ENCODE results near the gene OR13J1. TPM values are rescaled to one million over a fixed set of nuclear protein-coding genes. Genes with fewer than 3 reads are reported as not detected.
"Not testable (repeated sequence)": the region's sequence is repeated elsewhere in the genome, so short reads cannot be mapped to it uniquely, and the experiment has no call there.

OR13J1 gene
- 0.21 TPM for polyA plus RNA-seq
- long read RNA-seq, donor 1, result 0 reads
- long read RNA-seq, donor 2, result 0 reads
- long read RNA-seq, donor 3, result 0 reads
- long read RNA-seq, donor 4, result 0 reads
- long read RNA-seq, donor 5, result 0 reads
- long read RNA-seq, donor 6, partial matches to known transcripts, result 8 of 9 reads
- long read RNA-seq, donor 6, other reads (novel, unspliced or antisense), result 0 of 9 reads
- long read RNA-seq, donor 7, result 0 reads
- long read RNA-seq, donor 8, result 0 reads
- long read RNA-seq, donor 9, result 0 reads
- long read RNA-seq, donor 10, result 0 reads
- long read RNA-seq, donor 11, result 0 reads

DNA sequence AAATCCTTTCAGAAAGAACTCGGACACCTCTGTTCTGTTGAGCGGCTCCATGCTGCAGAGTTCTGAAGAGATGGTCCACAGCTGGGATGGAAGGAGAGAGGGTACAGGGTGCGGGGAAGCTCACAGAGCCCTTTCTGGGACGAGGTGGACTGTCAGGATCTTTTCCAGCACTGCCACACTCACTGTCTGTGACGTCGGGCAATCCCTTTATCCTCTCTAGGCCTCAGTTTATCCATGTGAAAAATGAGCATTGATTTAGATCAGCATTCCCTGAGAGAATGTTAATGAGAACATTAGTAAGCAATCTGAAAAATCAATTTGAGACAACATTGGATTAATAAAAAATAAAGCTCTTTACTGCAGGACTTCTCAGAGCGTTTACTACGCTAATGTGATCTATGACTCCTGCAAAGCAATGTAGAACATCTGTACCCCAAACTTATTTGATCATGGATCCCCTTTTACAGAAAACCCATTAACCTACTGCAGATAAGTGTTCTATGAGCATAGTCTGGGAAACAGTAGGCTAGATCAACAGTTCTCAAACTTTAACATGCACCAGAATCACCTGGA, at the start of gene OR13J1:
Gene OR13J1 (minus strand): TSS at position 51 of the 573 bp plus-strand sequence. CDS start 0 bp downstream, at position 51.
- H3K9me3 ChIP-seq (ENCODE audit: control insufficient read depth, low read depth, low read length), result no peaks in the 10 kb centered on the region
- no CpG with 5 or more reads among the region's 8 CpGs for WGBS (ENCODE audit: insufficient coverage, low lambda C conversion rate)
- no peak within 1 kb of the TSS for H3K27ac ChIP-seq (ENCODE audit: low read length)
- no peaks in the 10 kb centered on the region for H3K4me1 ChIP-seq (ENCODE audit: control insufficient read depth, insufficient read depth, low read length)
- no peak for DNase-seq
- peaks cover 2% of the 10 kb centered on the region for H3K27me3 ChIP-seq (ENCODE audit: control insufficient read depth, insufficient read depth, low read length)
- H3K4me3 ChIP-seq (ENCODE audit: low read length), result no peak within 1 kb of the TSS
- no peaks in the 10 kb centered on the region for H3K36me3 ChIP-seq (ENCODE audit: control insufficient read depth, insufficient read depth, low read length)

DNA sequence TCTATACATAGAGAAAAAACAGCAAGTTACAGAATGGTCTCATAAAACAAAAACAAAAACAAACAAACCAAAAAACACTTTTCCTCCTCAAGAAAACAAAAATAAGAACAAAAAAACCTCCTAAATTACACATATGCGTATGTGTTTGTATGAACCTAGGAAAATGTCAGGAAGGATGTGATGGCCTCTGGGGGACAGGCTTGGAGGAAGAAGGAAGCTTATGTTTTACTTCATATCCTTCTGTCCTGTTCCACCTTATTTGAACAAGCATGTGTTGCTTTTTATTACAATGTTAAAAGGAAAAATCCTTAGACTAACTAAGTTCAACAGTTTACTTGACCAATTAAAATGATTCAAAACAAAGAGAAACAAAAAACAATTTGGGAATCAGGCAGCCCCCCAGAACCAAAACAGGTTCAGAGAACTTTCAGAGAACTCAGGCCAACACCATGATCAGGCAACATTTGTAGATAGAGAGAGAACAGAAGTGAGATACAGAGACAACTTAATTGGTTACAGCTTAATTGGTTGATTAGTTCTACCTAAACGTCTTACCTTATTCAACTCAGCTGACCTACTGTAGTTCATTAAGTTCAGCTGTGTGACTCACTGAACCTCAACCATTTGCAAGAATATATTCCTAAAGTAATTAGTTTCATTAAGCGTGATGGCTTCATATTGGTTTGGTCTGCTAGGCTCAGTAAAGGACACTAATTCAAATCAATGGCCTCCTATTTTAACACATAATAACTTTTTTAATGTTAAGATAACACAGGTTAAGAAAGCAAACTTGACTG, 49.2 kb upstream of the OR13J1 start:
- WGBS (ENCODE audit: insufficient coverage, low lambda C conversion rate), result 100% methylated on average over 1 of the region's 3 CpGs
- H3K4me1 ChIP-seq (ENCODE audit: control insufficient read depth, insufficient read depth, low read length), result peaks cover 78% of the 10 kb centered on the region
- H3K36me3 ChIP-seq (ENCODE audit: control insufficient read depth, insufficient read depth, low read length), result no peaks in the 10 kb centered on the region

GRCh38 chr9:35918780-35919179, 48.6 kb upstream of the OR13J1 start:
- DNase-seq, result peak in 1 of 2 donors; percentile 37
- Histone ChIP-seq H3K27me3 (ENCODE audit: control insufficient read depth, insufficient read depth, low read length) (no peaks in the 10 kb centered on the region), H3K36me3 (ENCODE audit: control insufficient read depth, insufficient read depth, low read length) (no peaks in the 10 kb centered on the region), H3K9me3 (ENCODE audit: control insufficient read depth, low read depth, low read length) (no peaks in the 10 kb centered on the region), H3K27ac (ENCODE audit: low read length) (peak overlapping the region; percentile 91), H3K4me1 (ENCODE audit: control insufficient read depth, insufficient read depth, low read length) (peaks cover 77% of the 10 kb centered on the region), H3K4me3 (ENCODE audit: low read length) (no peak overlapping the region)
- WGBS (ENCODE audit: insufficient coverage, low lambda C conversion rate), result 60% methylated on average over 1 of the region's 3 CpGs

More for the DNA sequence above, 49.2 kb upstream of the OR13J1 start:
- H3K27me3 ChIP-seq (ENCODE audit: control insufficient read depth, insufficient read depth, low read length), result no peaks in the 10 kb centered on the region
- H3K9me3 ChIP-seq (ENCODE audit: control insufficient read depth, low read depth, low read length), result no peaks in the 10 kb centered on the region
- H3K4me3 ChIP-seq (ENCODE audit: low read length), result no peak overlapping the region
- DNase-seq, result no peak
- peak overlapping the region; percentile 91 for H3K27ac ChIP-seq (ENCODE audit: low read length)

DNA sequence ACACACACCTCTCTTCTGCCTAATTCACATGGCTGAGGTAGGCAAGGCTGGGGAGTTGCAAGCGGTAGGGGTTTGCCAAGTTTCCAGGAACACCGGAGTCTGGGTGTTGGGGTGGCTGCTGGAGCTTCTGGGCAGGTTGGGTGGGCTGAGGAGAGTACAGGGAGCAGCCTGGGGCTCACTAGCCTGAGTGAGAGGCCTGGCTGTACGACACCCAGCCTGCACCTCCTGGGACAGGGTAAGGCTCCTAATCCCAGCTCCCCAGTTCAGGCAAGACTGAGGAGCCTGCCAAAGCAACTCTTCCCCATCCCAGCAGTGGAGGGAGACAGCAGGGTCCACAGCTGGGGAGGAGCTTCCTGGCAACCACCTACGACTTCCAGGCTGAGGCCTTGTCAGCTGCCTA, 47.1 kb upstream of the OR13J1 start:
- no peaks in the 10 kb centered on the region for H3K36me3 ChIP-seq (ENCODE audit: control insufficient read depth, insufficient read depth, low read length)
- WGBS (ENCODE audit: insufficient coverage, low lambda C conversion rate), result no CpG with 5 or more reads among the region's 4 CpGs
- no peaks in the 10 kb centered on the region for H3K9me3 ChIP-seq (ENCODE audit: control insufficient read depth, low read depth, low read length)
- H3K27ac ChIP-seq (ENCODE audit: low read length), result peak overlapping the region; percentile 49
- no peaks in the 10 kb centered on the region for H3K27me3 ChIP-seq (ENCODE audit: control insufficient read depth, insufficient read depth, low read length)
- H3K4me3 ChIP-seq (ENCODE audit: low read length), result no peak overlapping the region
- H3K4me1 ChIP-seq (ENCODE audit: control insufficient read depth, insufficient read depth, low read length), result peaks cover 68% of the 10 kb centered on the region
- no peak for DNase-seq

- no peaks in the 10 kb centered on the region for H3K9me3 ChIP-seq (ENCODE audit: control insufficient read depth, low read depth, low read length)
- no peaks in the 10 kb centered on the region for H3K27me3 ChIP-seq (ENCODE audit: control insufficient read depth, insufficient read depth, low read length)
- H3K36me3 ChIP-seq (ENCODE audit: control insufficient read depth, insufficient read depth, low read length), result no peaks in the 10 kb centered on the region
- no peak overlapping the region for H3K4me3 ChIP-seq (ENCODE audit: low read length)
- WGBS (ENCODE audit: insufficient coverage, low lambda C conversion rate), result no CpG with 5 or more reads among the region's 16 CpGs
- H3K4me1 ChIP-seq (ENCODE audit: control insufficient read depth, insufficient read depth, low read length), result peaks cover 66% of the 10 kb centered on the region
- DNase-seq, result peak in 1 of 2 donors; percentile 52
- H3K27ac ChIP-seq (ENCODE audit: low read length), result peak overlapping the region; percentile 68
Measured at GRCh38 chr9:35915681-35916294, 45.6 kb upstream of the OR13J1 start.

DNA sequence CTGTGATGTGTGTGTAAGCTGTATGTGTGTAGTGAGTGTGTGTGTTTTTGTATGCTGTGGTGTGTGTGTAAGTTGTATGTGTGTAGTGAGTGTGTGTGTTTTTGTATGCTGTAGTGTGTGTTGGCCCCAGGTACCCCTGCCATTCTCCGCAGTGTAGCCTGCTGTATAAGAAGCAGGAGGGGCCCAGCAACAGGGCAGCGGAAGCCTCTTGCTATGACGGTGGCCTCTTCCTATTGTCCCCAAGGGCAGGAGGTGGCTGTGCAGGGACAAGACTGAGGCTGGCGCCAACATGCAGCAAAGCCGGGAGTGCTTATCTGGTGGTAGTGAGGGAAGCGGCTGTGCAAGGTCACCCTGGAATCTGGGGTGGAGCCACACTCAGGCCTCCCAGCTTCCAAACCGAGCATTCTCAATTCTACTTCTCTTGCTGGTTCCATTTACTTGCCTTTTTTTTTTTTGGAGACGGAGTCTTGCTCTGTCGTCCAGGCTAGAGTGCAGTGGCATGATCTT, 44.2 kb upstream of the OR13J1 start:
- Histone ChIP-seq H3K4me3 (ENCODE audit: low read length) (no peak overlapping the region), H3K4me1 (ENCODE audit: control insufficient read depth, insufficient read depth, low read length) (peaks cover 65% of the 10 kb centered on the region), H3K36me3 (ENCODE audit: control insufficient read depth, insufficient read depth, low read length) (no peaks in the 10 kb centered on the region), H3K9me3 (ENCODE audit: control insufficient read depth, low read depth, low read length) (no peaks in the 10 kb centered on the region), H3K27me3 (ENCODE audit: control insufficient read depth, insufficient read depth, low read length) (no peaks in the 10 kb centered on the region), H3K27ac (ENCODE audit: low read length) (peak overlapping the region; percentile 68)
- DNase-seq, result peak; percentile 90 to 96
- 40% methylated on average over 1 of the region's 9 CpGs for WGBS (ENCODE audit: insufficient coverage, low lambda C conversion rate)

DNA sequence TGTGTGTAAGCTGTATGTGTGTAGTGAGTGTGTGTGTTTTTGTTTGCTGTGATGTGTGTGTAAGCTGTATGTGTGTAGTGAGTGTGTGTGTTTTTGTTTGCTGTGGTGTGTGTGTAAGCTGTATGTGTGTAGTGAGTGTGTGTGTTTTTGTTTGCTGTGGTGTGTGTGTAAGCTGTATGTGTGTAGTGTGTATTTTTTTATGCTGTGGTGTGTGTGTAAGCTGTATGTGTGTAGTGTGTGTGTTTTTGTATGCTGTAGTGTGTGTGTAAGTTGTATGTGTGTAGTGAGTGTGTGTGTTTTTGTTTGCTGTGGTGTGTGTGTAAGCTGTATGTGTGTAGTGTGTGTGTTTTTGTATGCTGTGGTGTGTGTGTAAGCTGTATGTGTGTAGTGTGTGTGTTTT, 43.2 kb upstream of the OR13J1 start:
- not testable (repeated sequence) for DNase-seq; H3K4me3 ChIP-seq (ENCODE audit: low read length); H3K27me3 ChIP-seq (ENCODE audit: control insufficient read depth, insufficient read depth, low read length); H3K36me3 ChIP-seq (ENCODE audit: control insufficient read depth, insufficient read depth, low read length); H3K27ac ChIP-seq (ENCODE audit: low read length); H3K9me3 ChIP-seq (ENCODE audit: control insufficient read depth, low read depth, low read length)
- peaks cover 65% of the 10 kb centered on the region for H3K4me1 ChIP-seq (ENCODE audit: control insufficient read depth, insufficient read depth, low read length)

DNA sequence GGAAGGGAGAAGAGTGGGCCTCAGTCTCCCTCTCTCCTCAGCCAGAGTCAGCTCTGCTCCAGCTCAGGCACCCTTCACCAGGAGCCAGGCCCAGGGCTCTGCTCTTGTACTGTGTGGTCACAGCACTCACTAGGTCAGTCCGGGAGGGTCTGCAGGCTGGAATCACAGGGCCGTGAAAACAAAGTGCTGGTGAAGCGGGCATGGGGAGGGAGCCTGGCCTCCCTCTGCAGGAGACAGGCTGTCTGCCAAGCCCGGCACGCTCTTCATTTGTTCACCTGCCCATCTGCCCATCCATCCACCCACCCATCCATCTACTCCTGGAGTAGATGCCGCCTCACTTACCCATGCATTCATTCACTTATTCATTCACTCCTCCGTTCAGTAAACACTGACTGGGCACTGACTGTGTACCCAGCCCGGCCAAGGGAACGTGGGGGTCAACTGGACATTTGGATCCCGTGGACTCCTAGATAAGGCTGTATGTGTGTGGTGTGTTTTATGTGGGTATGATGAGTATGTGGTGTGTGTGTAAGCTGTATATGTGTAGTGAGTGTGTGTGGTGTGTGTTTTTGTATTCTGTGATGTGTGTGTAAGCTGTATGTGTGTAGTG, 42.7 kb upstream of the OR13J1 start:
- no CpG with 5 or more reads among the region's 10 CpGs for WGBS (ENCODE audit: insufficient coverage, low lambda C conversion rate)
- no peak for DNase-seq
- H3K4me3 ChIP-seq (ENCODE audit: low read length), result no peak overlapping the region
- peaks cover 65% of the 10 kb centered on the region for H3K4me1 ChIP-seq (ENCODE audit: control insufficient read depth, insufficient read depth, low read length)
- H3K27ac ChIP-seq (ENCODE audit: low read length), result no peak overlapping the region
- no peaks in the 10 kb centered on the region for H3K36me3 ChIP-seq (ENCODE audit: control insufficient read depth, insufficient read depth, low read length)
- H3K9me3 ChIP-seq (ENCODE audit: control insufficient read depth, low read depth, low read length), result no peaks in the 10 kb centered on the region
- H3K27me3 ChIP-seq (ENCODE audit: control insufficient read depth, insufficient read depth, low read length), result no peaks in the 10 kb centered on the region

- H3K36me3 ChIP-seq (ENCODE audit: control insufficient read depth, insufficient read depth, low read length), result no peaks in the 10 kb centered on the region
- H3K9me3 ChIP-seq (ENCODE audit: control insufficient read depth, low read depth, low read length), result no peaks in the 10 kb centered on the region
- peaks cover 66% of the 10 kb centered on the region for H3K4me1 ChIP-seq (ENCODE audit: control insufficient read depth, insufficient read depth, low read length)
- H3K4me3 ChIP-seq (ENCODE audit: low read length), result no peak overlapping the region
- H3K27me3 ChIP-seq (ENCODE audit: control insufficient read depth, insufficient read depth, low read length), result no peaks in the 10 kb centered on the region
- no peak overlapping the region for H3K27ac ChIP-seq (ENCODE audit: low read length)
- DNase-seq, result no peak
- no CpG with 5 or more reads among the region's 10 CpGs for WGBS (ENCODE audit: insufficient coverage, low lambda C conversion rate)
Measured at GRCh38 chr9:35911690-35912089, 41.5 kb upstream of the OR13J1 start.
